GM12891 (cell line): ENCODE data around the gene CCDC34.
"Not testable (repeated sequence)": the region's sequence is repeated elsewhere in the genome, so short reads cannot be mapped to it uniquely, and the experiment has no call there.

Experiments
- POLR2A ChIP-seq: IDR thresholded peaks from 2 replicates; pipeline ENCODE4 v1.6.1; 2011; ENCODE audit warnings: low read depth, low read length, control low read depth
- POU2F2 ChIP-seq: IDR thresholded peaks from 2 replicates; pipeline ENCODE4 v1.6.1; 2011; ENCODE audit warnings: low read depth, mild to moderate bottlenecking, control low read depth, low read length, moderate library complexity
- TAF1 ChIP-seq: IDR thresholded peaks from 2 replicates; pipeline ENCODE4 v1.6.1; 2011; ENCODE audit warnings: low read depth, low read length, control low read depth

- TF ChIP-seq TAF1, POLR2A, POU2F2: not testable (repeated sequence)
These were observed 36.0 kb downstream of the CCDC34 start for GRCh38 chr11:27327064-27327463.
